ENCODE results near the gene TFB1M.

DNA sequence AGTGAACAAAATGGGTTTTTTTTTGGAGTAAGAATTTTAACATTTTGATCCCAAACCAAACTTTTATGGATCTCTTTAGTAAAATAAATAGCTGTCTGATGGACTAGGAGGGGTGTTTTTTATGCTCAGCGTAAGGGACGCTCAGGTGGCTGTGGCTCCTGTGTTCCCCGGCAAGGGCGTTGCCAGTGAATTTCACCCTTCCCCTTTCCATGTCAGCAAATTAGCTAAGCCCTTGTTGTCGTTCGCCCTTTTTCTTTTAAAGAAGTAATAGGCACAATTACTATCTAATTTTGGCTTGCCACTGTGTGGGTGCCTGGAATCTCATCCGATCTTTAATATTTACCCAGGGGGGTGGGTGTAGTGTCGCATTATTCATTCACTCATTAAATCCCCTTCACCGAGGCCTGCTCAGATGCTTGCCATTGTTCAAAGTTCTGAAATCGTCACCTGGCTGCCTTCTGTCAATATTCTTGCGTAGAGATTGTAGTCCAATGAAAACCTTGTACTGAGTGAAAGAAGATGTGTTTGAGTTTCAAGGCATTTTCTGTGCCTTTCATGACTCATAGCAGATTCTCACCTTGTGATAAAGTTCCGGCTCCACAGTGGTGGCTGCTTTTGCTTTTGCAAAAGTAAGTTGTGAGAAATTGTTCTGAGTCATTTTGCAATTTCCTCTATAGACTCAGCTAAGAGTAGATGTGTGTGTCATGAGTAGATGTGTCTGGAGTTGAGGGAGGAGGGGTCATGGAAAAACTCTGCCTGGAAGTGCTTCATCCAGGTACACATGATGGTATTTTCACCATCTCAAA lies 90.4 kb downstream of the TFB1M start:
- TF ChIP-seq YY1 (IDR thresholded peaks at IDR 0.05; ENCODE audit: insufficient read depth, insufficient read length) (no peak), SUZ12 (IDR thresholded peaks at IDR 0.05; ENCODE audit: extremely low read depth, insufficient read depth, insufficient read length) (no peak), ZNF274 (IDR thresholded peaks at IDR 0.05; ENCODE audit: low read depth, low read length) (no peak)
